Pons (tissue), 1 donor: ENCODE data around the gene GPR45.
"Not testable (repeated sequence)": the region's sequence is repeated elsewhere in the genome, so short reads cannot be mapped to it uniquely, and the experiment has no call there.

Experiments used
- DNase-seq: peaks from one replicate; pipeline ENCODE4 v3.0.0-alpha.2; 2016; ENCODE audit warnings: low spot score

GPR45 gene, protein sequence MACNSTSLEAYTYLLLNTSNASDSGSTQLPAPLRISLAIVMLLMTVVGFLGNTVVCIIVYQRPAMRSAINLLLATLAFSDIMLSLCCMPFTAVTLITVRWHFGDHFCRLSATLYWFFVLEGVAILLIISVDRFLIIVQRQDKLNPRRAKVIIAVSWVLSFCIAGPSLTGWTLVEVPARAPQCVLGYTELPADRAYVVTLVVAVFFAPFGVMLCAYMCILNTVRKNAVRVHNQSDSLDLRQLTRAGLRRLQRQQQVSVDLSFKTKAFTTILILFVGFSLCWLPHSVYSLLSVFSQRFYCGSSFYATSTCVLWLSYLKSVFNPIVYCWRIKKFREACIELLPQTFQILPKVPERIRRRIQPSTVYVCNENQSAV

DNA sequence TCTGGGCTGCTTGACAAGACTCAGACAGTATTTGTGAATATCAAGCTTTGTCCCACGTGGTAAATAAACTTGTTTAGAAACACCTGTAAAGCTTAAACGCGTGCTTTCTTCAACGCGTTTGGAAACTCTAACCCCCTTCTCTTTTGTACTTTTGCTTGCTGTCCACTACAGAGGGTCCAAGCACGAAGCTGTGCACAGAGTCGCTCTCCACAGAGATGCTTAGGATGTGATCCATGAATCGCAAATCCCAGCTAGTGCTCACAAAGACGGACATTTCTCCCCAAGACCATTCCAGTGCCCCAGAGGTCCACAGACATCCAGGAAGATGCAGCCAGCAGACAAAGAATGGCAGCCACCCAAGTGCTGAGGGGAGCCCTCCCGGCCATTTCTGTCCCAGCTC is at the start of gene GPR45:
TSS of gene GPR45 (plus strand) at position 301 of the 400 bp plus-strand sequence. CDS start 116 bp downstream, outside the sequence.
- DNase-seq = no peak

GRCh38 chr2:105194022-105194675 is 47.4 kb upstream of the GPR45 start:
- DNase-seq = no peak

- no peak for DNase-seq
Measured at GRCh38 chr2:105196651-105197050, 44.9 kb upstream of the GPR45 start.

- no peak for DNase-seq
Measured at GRCh38 chr2:105215586-105216192, 25.9 kb upstream of the GPR45 start.

DNA sequence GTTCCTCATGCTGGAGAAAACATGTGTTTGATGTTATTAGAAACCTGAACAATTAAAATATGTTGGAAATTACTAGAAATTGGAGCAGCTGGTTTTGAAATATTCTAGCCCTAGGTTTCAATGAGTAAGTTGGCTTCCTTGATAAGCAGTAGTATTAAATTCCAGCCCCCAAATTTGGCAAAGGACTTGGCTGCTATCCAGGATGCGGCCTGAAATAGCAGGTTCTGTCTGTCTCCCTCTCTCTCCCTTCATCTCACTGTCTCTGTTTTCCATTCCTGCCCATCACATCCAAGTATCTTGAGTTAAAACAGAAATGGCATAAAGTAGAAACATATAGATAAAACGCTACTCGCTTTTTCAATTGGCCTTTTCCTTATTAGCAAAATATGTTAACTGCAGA is 20.9 kb upstream of the GPR45 start:
- no peak for DNase-seq

- DNase-seq = no peak
Measured at GRCh38 chr2:105224444-105224843, 17.1 kb upstream of the GPR45 start.

- DNase-seq = no peak
Measured at GRCh38 chr2:105231232-105231619, 10.3 kb upstream of the GPR45 start.

GRCh38 chr2:105235388-105236059 is 6.0 kb upstream of the GPR45 start:
- DNase-seq = peak; percentile 86

DNA sequence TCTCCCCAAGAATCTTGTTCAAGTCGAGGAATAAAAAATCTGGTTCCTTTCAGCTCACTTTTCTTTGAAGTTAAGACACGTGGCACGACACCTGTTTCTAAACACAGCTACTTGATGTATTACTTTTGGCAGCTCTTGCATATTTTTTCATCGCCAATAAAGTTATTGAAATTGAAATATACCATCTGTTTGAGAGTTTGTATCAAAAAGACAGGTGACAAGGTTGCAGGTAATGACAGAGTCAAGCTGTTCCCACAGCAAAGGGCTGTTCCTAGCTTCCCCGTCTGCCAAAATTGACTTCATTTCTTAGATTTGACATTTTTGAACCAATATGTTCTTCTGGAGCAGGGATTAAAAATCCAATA is 5.5 kb upstream of the GPR45 start:
- peak; percentile 22 for DNase-seq

DNA sequence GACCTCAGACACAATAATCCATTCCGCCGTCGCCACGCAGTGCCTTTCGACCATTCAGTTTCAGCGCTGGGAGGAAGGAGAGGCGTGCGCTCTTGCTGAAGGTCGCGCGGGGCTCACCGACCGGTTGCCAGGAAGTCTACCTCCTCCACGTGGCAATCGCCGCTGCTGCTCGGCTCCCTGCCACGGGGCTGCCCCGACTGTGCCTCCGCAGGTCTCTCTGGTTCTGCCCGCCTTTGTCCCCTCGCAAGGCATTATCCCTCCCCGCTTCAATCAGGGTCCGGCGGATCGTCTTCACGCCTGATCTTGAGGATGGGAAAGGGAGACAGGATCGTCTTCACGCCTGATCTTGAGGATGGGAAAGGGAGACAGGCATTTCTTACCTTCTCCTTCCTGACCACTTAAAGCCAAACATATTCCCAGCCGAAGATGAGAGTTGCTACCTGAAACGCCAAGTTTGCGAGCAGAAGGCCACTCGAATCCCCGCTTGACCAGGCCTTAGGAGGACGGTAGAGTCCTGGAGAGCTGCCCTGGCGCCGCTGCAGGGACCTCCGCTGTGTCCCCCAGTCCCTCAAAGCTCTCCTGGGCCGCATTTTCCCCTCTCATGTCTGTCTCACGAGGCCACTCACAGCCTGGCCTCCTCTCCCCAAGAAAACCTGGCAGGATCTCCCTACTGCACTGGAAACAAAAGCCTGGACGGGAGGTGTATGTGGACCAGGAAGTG is 4.3 kb upstream of the GPR45 start:
- no peak for DNase-seq

- peak; percentile 5 for DNase-seq
Measured at GRCh38 chr2:105238664-105239240, 2.8 kb upstream of the GPR45 start.

DNA sequence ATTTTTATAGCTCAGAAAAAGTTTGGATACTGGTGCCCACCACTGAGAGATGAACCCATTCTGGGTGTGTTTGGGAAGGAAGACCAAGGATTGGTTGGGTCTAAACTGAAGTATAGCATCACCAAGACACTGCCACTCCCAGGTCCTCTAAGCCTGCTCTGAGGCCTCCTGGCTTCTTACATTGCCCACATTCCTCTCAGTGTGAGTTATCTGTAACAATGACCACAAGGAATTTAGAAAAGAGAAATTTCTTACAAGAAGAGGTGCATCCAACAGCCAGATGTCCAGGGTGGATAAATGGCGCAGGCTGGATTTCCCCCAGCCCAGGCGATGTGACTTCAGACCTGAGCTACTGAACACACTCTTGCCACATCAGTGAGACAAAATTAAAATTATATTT is 1.6 kb upstream of the GPR45 start:
- DNase-seq = no peak

GRCh38 chr2:105242286-105242993 is 897 bp downstream of the GPR45 start:
- DNase-seq = no peak

GRCh38 chr2:105243961-105244360 is 2.4 kb downstream of the GPR45 start:
- DNase-seq = no peak

- DNase-seq = no peak
Measured at GRCh38 chr2:105244451-105244850, 2.9 kb downstream of the GPR45 start.

GRCh38 chr2:105248316-105249070 is 7.0 kb downstream of the GPR45 start:
- no peak for DNase-seq

DNA sequence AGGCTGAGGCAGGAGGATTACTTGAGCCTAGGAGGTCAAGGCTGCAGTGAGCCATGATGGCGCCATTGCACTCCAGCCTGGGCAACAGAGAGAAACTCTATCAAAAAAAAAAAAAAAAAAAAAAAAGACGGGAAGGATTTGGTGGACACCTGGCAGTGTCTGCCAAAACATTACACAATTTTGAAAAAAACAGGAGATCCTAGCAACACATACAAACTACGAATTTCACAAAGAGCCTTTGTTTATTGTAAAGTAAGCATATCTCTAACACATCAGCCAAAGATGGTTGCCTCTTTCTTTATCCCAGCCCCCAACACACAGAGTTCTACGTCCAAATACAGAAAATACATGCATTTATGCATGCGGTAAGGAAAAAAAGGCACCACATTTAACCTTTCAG is 7.6 kb downstream of the GPR45 start:
- no peak for DNase-seq

GRCh38 chr2:105249891-105250290 is 8.3 kb downstream of the GPR45 start:
- no peak for DNase-seq

DNA sequence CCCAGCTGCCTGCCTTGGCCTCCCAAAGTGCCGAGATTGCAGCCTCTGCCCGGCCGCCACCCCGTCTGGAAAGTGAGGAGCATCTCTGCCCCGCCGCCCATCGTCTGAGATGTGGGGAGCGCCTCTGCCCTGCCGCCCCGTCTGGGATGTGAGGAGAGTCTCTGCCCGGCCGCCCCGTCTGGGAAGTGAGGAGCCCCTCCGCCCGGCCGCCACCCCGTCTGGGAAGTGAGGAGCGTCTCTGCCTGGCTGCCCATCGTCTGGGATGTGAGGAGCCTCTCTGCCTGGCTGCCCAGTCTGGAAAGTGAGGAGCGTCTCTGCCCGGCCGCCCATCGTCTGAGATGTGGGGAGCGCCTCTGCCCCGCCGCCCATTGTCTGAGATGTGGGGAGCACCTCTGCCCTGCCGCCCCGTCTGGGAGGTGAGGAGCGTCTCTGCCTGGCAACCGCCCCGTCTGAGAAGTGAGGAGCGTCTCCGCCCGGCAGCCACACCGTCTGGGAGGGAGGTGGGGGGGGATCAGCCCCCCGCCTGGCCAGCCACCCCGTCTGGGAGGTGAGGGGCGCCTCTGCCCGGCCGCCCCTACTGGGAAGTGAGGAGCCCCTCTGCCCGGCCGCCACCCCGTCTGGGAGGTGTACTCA is 9.6 kb downstream of the GPR45 start:
- DNase-seq = not testable (repeated sequence)

- no peak for DNase-seq
Measured at GRCh38 chr2:105252271-105252670, 10.7 kb downstream of the GPR45 start.
